ENCODE results near the gene TTI1.
"Not testable (repeated sequence)": the region's sequence is repeated elsewhere in the genome, so short reads cannot be mapped to it uniquely, and the experiment has no call there.

The TTI1 gene

DNA sequence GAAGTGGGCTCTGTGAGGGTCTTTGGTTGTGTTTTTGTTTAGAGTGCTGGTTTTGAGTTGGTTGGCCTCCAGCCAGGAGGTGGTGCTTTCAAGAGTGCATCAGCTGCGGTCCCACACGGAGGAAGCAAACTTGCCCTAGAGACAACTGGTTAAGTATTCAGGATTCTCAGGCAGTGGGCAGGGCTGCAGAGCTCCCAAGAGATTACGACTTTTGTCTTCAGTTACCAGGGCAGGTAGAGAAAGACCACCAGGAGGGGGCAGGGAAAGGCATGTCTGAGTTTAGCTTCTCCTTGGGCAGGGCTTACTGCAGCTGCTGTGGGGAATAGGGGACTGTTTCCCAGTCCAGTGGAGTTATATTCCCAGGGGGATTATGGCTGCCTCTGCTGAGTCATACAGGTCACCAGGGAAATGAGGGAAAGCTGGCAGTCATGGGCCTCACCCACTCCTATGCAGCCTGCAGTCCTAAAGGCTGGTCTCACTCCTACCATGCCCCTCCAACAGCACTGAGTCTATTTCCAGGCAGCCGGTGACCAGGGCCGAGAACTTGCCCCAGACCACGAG lies 64.3 kb downstream of the TTI1 start:
- DNase-seq (ENCODE audit: low spot score) = no peak

DNA sequence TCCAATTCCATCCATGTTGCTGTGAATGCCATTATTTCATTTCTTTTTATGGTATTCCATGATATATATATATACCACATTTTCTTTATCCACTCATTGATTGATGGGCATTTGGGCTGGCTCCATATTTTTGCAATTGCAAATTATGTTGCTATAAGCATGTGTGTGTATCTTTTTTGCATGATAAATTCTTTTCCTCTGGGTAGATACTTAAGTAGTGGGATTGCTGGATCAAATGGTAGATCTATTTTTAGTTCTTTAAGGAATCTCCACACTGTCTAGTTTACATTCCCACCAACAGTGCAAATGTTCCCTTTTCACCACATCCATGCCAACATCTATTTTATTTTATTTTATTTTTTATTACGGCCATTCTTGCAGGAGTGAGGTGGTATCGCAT lies 69.8 kb downstream of the TTI1 start:
- not testable (repeated sequence) for DNase-seq (ENCODE audit: low spot score)

DNA sequence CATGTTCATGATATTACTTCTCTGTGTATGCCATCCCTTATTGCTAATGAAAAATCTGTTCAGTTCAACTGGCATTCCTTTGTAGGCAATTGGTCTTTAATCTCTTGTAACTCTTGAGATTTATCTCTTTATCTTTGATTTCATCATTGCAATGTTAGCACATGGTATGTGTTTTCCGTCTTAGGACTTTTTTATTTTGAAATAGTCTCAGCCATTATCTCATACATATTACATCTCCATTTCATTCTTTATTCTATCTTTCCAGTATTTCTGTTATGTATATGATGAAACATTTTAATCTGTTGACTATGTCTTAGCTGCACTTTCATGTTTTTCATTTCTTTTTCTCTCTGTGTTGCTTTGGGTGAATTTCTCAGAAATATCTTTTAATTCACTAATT lies 72.2 kb downstream of the TTI1 start:
- DNase-seq (ENCODE audit: low spot score) = no peak

DNA sequence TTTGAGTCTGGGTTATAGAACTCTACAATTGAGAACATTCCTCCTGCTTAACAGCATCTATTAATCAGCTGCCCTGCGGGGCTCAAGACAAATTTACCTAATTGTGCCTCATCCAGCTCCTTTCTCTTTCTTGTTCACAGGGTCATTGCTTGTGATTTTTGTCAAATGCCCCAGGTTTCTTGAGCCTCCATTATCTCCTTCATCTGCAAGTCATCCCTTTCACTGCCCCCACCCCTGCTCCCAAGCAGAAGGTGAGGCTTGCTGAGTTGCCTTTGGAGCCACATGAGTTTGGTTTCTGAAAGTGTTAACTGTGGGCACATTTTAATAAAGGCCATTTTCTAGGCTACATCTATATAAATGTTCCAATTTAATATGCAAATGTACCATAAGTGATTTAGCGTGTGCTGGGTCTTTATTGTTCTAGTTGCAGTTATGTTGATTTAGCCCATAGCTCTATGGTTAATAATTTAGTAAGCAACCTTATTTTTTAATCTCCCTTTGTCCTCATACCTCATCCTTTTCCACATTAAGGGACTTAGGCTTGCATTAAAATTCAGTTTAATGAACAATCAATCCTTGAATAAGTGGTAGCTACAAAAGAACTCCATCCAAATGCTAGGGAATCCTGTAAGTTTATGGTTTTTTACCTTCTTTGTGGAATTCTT lies 74.3 kb downstream of the TTI1 start:
- no peak for DNase-seq (ENCODE audit: low spot score)

DNA sequence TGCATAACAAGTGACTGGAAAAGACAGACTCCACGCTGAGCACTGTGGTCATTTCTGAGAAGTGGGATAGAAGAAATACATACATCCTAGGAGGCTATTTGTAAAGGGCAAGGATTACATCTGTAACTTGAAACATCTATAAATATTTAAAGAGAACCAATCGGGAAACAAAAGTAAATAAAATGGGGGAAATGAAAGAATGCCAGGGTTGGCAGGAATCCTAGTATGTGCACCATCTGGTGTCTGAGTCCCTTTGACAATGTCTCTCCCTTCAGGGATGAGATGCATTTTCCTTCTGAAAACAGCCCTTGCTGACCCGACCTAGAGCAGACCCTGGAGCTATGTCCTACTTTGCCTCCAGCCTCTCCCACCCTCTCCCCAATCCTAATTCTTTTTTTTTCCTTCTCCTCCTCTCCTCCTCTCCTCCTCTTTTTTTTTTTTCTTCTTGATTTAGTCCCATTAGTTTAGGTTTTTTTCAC lies 77.1 kb downstream of the TTI1 start:
- DNase-seq (ENCODE audit: low spot score) = no peak

DNA sequence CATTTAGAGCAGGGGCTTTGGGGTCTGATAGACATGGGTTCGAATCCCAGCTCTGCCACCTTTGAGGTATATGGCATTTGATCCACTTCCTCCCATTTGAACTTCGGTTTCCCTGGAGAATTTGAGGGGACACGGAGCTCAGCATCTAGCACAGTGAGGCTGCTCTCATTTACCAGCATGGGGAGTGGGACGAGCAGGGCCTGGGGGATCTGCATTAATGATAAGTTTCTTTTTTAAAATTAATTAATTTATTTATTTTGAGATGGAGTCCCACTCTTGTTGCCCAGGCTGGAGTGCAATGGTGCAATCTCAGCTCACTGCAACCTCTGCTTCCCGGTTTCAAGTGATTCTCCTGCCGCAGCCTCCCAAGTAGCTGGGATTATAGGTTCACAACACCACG lies 77.7 kb downstream of the TTI1 start:
- no peak for DNase-seq (ENCODE audit: low spot score)

DNA sequence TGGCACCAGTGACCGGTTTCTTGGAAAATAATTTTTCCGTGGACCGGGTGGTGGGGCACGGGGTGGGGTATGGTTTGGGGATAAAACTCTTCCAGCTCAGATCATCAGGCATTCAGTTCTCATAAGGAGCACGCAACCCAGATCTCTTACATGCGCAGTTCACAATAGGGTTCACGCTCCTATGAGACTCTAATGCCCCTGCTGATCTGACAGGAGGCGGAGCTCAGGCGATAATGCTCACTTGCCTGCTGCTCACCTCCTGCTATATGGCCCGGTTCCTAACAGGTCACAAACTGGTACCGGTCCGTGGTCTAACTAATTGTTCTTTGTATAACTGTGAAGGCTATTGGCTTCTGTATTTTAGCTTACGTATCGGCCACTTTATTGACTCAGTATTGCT lies 78.6 kb downstream of the TTI1 start:
- no peak for DNase-seq (ENCODE audit: low spot score)

DNA sequence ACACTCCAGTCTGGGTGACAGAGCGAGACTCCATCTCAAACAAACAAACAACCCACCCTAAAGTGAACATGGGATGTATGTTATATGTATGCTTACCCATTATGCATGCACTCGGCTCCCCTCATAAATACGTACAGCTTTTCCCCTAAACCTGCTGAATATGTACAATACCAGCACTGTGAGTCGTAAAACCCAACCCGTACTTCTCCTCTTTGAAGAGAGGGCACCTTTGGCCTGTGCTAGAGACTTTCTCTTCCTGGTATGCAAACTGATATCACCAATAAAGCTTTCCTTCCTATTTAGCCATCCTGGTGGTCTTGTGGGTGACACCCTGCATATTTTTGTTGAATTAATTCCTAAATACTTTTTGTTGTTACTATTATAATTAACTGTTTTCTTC lies 79.1 kb downstream of the TTI1 start:
- DNase-seq (ENCODE audit: low spot score) = no peak

DNA sequence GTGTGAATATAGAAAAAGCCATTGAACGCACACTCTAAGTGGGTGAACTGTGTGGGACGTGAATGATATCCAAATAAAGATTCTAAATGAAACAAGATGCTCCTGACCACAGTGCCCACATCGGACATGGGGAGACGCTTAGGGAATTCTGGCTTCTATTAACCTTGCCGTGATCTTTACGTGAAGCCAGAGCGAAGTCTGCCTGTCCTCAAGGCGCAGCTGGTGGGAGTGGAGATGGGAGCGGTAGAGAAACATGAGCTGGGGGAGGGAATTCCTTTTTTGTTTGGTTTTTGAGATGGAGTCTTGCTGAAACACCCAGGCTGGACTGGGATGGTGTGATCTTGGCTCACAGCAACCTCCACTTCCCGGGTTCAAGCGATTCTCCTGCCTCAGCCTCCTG lies 84.3 kb downstream of the TTI1 start:
- DNase-seq (ENCODE audit: low spot score) = no peak

DNA sequence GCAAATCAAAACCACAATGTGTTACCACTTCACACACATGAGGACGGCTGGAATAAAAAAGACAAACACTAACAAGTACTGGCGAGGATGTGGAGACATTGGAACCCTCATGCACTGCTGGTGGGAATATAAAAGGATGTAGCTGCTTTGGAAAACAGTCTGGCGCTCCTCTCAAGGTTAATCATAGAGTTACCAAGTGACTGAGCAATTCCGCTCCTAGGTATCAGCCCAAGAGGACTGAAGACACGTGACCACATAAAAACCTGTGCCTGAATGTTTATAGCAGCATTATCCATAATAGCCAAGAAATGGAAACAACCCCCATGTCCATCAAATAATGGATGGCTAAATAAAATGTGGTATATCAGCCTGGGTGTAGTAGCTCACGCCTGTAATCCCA lies 85.3 kb downstream of the TTI1 start:
- DNase-seq (ENCODE audit: low spot score) = no peak

DNA sequence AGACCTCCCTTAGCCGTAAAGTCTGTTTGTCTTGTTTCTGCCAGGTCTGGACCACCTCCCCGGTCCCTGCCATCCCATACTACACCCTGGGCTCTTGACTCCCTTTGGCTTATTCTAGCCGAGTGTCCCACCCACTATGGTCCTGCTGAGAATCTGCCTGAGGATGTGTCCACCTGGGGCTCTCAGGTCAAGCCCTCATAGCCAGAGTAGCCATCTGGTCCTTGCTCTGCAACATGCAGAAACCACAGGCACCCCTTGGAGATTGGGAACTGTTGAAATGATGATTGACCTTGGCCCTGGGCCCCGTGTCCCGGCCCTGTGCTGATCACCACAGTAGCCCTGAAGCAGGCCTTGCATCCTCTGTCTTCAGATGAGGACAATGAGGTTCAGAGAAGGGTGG lies 86.3 kb downstream of the TTI1 start:
- DNase-seq (ENCODE audit: low spot score) = no peak

DNA sequence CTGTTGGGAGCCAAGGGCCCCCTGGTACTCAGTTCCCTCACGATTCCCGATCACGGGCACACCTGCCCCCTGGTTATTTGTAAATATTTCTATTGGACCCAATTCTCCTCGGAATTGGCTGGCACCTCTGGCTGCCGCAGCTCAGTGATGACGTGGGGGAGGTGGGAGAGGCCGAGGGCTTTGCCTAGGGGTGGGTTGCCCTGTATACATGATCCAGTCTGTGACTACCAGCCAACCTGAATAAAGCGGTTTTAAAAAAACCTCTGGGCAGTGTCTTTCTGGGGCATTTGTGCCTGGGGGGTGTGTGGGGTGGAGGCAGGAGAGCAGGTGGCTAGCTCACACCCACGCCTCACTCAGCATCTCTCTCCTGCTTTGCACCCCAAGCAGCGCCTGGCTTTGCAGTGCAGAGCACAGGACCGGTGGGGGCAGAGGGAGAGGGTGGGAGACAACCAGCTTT lies 88.1 kb downstream of the TTI1 start:
- DNase-seq (ENCODE audit: low spot score) = no peak

DNA sequence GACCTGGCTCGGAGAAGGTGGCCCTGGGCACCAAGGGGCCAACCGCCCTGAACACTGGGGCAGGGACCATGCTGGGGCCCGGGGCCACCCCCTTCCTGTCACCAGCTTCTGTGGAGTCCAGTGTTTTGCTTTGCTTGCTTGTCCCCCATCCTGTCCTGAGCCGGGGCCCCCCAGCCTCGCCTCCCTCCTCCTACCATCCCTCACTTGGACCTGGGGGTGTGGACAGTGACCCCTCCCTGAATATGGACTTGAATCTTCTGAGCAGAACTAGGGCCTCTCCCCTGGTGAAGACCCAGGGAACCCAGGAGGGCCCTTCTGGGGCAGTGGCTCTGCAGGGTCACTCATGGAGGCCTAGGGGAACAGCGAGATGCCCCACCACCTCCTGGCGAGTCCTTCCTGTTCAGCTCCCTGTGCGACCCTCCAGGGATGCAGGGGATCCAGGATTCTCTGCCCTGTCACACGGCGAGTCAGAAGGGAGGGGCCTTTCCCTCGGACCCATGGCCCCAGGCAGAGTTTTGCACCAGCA lies 88.7 kb downstream of the TTI1 start:
- DNase-seq (ENCODE audit: low spot score) = no peak

DNA sequence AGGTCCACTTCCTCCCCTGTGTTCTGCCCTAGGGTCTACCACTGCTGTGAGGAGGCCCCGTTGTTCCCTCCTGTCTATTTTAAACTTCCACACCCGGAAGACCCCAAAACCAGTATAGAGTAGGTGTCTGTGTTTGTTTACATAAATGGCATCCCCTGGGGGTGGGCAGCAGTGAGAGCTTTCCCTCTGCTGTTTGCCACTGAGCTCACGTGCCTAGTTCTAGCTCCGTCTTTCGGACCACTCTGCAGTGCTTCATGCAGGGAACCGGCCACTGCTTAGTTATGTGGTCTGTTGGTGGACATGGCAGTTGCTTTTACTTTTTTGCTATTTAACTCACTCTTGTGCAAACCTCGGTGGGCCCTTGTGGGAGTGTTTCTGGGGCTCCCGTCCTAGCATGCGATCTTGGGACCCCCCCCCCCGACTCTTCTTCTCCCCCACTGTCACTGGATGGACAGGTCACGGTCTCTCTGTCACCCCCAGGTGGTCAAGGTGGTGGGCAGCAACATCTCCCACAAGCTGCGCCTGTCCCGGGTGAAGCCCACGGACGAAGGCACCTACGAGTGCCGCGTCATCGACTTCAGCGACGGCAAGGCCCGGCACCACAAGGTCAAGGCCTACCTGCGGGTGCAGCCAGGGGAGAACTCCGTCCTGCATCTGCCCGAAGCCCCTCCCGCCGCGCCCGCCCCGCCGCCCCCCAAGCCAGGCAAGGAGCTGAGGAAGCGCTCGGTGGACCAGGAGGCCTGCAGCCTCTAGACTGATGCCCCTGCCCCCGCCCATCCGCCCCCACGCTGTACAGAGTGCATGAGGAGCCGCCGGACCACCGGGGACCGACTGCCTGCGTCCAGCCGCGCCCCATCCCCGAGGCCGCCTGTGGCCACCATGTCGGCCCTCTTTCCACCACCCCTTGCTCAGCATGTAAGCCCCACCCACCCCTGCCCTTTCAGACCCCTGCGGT lies 89.5 kb downstream of the TTI1 start:
- DNase-seq (ENCODE audit: low spot score) = no peak

DNA sequence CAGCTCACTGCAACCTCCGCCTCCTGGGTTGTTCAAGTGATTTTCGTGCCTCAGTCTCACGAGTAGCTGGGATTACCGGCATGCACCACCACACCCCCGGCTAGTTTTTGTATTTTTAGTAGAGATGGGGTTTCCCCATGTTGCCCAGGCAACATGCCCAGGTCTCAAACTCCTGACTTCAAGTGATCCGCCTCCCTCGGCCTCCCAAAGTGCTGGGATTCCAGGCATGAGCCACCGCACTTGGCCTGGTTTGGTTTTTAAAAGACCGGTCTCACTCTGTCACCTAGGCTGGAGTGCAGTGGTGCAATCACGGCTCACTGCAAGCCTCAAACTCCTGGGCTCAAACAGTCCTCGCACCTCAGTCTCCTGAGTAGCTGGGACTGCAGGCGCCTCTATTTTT lies 90.2 kb downstream of the TTI1 start:
- no peak for DNase-seq (ENCODE audit: low spot score)

DNA sequence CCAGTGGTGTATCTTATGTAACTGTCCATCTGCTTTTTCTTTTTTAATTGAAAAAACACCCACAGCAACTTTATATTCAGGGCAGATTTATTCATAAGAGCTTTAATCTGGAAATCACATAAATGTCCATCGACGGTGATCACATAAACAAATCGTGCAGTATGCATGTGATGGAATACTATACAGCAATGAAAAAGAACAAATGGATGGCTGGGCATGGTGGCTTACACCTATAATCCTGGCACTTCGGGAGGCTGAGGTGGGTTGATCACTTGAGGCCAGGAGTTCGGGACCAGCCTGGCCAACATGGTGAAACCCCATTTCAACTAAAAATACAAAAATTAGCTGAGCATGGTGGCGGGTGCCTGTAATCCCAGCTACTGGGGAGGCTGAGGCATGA lies 91.3 kb downstream of the TTI1 start:
- DNase-seq (ENCODE audit: low spot score) = no peak

DNA sequence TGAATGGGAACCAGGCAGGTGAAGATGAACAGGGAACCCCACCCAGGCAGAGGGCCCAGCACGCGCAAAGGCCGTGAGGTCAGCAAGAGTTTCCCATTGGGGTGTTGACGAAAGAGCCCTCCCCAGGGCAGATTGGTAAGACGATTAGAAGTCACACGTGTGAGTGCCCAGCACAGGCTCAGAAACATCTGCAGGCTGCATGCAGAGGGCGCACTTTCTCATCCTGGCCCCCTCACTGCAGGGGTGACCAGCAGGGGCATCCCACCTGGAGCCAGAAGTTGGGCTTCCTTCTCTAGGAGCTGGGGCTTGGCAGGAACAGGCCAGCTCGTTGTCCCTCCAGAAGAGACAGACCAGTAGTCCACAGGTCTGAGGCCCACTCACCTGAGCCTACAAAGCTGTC lies 91.9 kb downstream of the TTI1 start:
- DNase-seq (ENCODE audit: low spot score) = no peak

DNA sequence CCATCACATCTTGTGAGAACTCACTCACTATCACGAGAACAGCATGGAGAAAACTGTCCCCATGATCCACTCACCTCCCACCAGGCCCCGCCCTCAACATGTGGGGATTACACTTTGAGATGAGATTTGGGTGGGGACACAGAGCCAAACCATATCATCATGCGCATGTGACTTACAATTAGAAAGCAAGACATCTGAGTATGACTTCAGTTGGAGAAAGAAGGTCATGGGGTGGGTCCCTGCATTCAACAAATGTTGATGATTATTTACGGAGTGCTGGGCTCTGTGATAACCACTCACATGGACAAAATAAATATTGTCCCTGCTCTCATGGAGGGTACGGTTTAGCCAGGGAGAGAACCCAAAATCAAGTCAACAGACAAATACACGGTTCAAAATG lies 92.4 kb downstream of the TTI1 start:
- no peak for DNase-seq (ENCODE audit: low spot score)

DNA sequence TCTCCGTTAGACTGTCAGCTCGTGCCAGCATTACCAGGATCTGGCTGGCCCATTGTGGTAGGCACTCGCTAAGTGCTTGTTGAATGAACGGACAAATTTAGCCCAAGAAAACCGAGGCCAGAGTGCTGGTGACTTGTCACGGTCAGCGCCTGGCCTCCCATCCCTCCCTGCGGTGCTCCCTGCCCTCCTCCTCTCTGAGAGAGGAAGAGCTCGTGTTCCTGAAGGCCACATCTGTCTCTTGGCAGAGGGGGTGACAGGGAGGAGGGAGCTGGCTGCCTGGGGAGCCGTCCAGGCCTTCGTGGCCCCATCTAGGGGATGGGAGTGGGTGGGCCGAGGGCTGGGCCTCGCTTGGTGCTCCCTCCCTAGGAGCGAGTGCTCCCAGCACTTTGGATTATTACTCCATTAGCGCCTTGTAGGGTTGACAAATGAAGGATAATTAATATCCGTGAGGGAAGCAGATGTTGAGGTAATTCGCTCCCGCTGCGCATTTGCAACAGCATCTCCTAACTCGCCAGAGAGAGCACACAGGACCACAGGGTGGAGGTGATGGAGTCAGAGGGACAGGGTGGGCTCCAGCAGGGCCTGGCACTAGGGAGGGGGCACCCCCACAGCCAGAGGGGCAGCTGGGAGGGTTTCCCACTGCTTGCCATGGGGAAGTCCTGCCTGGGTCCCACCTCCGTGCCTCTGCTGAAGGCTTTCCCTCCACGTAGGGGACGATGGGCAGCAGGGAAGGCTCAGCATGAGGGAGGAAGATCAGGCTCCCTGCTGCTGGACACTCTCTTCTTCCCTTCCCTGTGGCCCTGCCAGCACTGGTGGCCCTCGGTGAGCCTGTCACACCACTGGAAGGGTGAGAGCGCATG lies 93.3 kb downstream of the TTI1 start:
- DNase-seq (ENCODE audit: low spot score) = no peak

DNA sequence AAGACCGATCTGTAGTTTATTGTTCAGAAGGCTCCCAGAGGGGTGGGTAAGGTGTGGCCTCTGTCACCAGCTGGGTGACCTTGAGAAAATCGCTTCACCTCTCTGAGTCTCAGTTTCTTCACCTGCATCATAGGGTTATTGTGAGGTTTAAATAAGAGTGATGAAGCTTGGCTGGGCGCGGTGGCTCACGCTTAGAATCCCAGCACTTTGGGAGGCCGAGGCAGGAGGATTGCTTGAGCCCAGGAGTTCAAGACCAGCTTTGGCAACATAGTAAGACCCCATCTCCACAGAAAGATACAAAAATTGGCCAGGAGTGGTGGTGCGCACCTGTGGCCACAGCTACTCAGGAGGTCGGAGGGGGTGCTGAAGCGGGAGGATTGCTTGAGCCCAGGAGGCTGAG lies 94.3 kb downstream of the TTI1 start:
- DNase-seq (ENCODE audit: low spot score) = no peak

DNA sequence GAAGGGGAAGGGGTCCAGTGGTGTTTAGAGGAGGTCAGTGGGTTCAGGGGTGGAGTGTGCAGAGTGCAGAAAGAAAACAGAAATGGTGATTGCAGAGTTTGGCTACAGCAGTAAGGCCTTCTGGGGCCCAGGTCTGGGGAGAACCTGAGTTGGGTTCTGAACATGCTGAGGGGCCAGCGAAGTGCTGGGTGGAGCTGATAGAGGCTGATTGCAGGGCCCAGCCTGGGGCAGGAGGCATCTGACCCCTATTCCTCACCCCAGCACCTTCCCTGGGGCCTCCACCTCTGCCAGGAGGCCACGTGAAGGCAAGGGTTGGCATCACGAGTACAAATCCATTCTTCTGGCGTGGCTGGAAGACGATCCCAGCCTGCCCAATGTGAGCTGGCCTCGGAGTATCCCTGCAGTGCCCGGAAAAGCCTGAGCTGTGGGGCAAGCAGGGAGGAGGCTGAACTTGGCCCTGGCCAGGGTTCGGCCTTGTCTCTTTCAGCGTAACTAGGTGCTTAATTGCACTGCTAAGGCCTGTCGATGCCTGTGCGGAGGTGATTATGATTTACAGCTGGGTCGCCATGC lies 95.0 kb downstream of the TTI1 start:
- DNase-seq (ENCODE audit: low spot score) = no peak

DNA sequence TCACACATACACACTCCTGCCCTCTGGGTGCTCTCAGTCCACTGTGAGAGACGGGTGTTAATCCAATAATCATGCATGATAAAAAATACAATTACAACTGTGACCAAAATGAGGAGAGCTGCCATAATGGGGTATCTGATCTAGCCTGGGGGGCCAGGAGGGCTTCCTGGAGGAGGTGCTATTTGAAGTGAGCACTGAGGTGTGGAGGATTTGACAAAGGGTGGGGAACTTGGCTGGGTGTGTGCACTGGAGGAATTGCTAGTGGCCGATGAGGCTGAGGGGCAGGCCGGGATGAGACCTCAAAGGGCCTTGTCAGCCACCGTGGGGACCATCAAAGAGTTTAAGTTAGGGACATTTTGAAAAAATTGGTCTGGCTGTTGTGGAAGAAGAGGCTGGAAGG lies 95.6 kb downstream of the TTI1 start:
- no peak for DNase-seq (ENCODE audit: low spot score)
